GM10266 (cell line): ENCODE results near the gene ATP6V1G1.
A peak's percentile ranks its signal among the peaks of the same experiment; 100 is the strongest.

Experiments used
- DNase-seq: peaks from one replicate; pipeline ENCODE4 v3.0.0; 2012; ENCODE audit errors: extremely low spot score
- CTCF ChIP-seq: IDR thresholded peaks from 2 replicates; pipeline ENCODE4 v1.5.1; 2012; ENCODE audit warnings: mild to moderate bottlenecking, low read depth; ENCODE audit not compliant: control insufficient read depth, insufficient read depth; ENCODE audit errors: missing control alignments

ATP6V1G1 gene

GRCh38 chr9:114613087-114613486 lies 25.5 kb downstream of the ATP6V1G1 start:
- DNase-seq, result no peak
- no peak for TF ChIP-seq CTCF

- DNase-seq, result no peak
- no peak for TF ChIP-seq CTCF
Observed at GRCh38 chr9:114613919-114614318, 26.4 kb downstream of the ATP6V1G1 start.

GRCh38 chr9:114614373-114614772 lies 26.8 kb downstream of the ATP6V1G1 start:
- no peak for DNase-seq
- TF ChIP-seq CTCF, result no peak

DNA sequence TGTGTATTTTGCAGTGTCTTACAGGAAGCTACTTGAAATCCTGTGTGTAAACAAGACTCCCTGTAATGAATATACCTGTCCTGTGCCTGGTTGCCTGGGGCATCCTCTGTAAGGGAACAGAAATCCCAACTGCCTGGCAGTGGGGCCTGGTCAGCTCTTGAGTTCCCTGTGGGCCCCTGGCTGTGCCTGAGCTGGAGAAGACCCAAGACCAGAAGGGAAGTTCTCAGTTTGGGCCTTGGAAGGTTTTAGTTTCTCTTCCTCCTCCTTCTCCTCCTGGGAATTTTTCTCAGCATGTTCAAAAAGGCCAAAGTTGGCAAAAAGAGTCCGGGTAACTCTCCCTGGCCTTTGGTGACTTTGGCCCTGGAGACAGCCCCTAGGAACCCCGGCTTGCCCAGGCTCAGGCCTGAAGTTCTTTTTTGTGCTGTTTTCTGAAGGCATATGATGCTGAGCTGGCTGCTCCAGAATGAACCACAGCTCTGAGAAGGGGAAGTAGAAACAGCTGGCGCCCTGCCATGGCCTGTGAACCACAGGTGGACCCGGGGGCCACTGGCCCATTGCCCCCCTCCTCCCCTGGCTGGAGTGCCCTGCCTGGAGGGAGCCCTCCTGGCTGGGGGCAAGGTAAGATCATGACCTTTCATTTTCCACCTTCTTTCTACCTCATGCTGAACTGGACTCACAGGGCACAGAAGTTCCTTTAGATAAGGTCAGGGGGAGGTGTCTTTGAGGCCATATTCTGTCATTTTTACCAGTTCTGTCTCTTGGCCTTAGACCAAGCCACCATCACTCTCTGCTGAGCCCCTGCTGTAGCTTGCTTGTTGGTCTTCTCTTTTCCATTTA lies 29.3 kb downstream of the ATP6V1G1 start:
- DNase-seq, result peak; percentile 57

GRCh38 chr9:114619191-114619761 lies 31.7 kb downstream of the ATP6V1G1 start:
- no peak for TF ChIP-seq CTCF
- DNase-seq, result peak; percentile 32

More for the DNA sequence above, 29.3 kb downstream of the ATP6V1G1 start:
- TF ChIP-seq CTCF, result no peak

- TF ChIP-seq CTCF, result no peak
- DNase-seq, result no peak
Observed at GRCh38 chr9:114621561-114621960, 34.0 kb downstream of the ATP6V1G1 start.
